ENCODE measurements around the gene HTT. TPM values are rescaled to one million over a fixed set of nuclear protein-coding genes. Genes with fewer than 3 reads are reported as not detected.

The HTT gene
- polyA plus RNA-seq, 3 donors, result 10.2 to 19.0 (median 12.2) TPM

- 93 to 96% (median 94%) methylated on average over 21 of the region's 21 CpGs for WGBS, 3 donors
- H3K27ac ChIP-seq (ENCODE audit: low read depth, low read length), result no peak overlapping the region
Observed at GRCh38 chr4:3247399-3248177, 173.1 kb downstream of the HTT start.

GRCh38 chr4:3248178-3248480 lies 173.6 kb downstream of the HTT start:
- 94 to 98% (median 97%) methylated on average over 14 of the region's 14 CpGs for WGBS, 3 donors
- no peak overlapping the region for H3K27ac ChIP-seq (ENCODE audit: low read depth, low read length)

DNA sequence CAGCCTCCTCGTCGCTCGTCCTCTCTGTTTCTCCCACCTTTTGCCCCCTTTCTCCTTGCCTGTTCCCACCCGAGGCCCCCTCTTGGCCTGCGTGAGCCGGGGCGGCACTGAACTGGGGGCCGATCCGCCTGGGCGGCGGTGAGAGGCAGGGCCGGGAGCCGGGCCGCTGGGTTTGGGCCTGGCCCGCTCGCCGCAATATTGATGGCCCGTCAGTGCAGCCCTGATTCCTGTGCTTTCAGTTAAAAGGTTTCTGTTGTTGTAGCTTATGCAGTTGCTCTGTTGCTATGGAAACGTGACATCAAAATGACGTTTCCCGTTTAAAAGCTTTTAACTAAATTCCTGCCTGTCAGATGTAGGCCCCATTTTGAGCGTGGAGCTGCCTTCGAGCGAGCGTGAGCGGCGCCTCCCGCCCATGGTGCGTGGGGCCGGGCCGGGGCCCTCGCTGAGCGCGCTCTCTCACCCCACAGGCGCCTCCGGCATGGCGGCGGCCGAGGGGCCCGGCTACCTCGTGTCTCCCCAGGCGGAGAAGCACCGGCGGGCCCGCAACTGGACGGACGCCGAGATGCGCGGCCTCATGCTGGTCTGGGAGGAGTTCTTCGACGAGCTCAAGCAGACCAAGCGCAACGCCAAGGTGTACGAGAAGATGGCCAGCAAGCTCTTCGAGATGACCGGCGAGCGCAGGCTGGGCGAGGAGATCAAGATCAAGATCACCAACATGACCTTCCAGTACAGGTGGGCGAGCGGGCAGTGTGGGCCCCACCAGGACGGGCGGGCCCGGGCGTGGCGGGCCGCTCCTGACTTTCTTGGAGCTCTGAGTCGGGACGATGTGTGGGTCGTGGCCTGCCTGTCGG lies 174.6 kb downstream of the HTT start, which contains the start of gene MSANTD1:
Gene MSANTD1 (plus strand): TSS at position 349 of the 851 bp plus-strand sequence. CDS start 64 bp downstream, at position 413.
- H3K27ac ChIP-seq (ENCODE audit: low read depth, low read length), result no peak within 1 kb of the TSS
- WGBS, 3 donors, result 82 to 91% (median 85%) methylated on average over 72 of the region's 72 CpGs

GRCh38 chr4:3249711-3250437 lies 175.4 kb downstream of the HTT start:
- 83 to 95% (median 91%) methylated on average over 19 to 20 of the region's 20 CpGs for WGBS, 3 donors

GRCh38 chr4:3250438-3250955 lies 176.0 kb downstream of the HTT start:
- no peak overlapping the region for H3K27ac ChIP-seq (ENCODE audit: low read depth, low read length)
- 79 to 91% (median 84%) methylated on average over 11 to 14 of the region's 14 CpGs for WGBS, 3 donors

More at GRCh38 chr4:3249711-3250437, 175.4 kb downstream of the HTT start:
- no peak overlapping the region for H3K27ac ChIP-seq (ENCODE audit: low read depth, low read length)

GRCh38 chr4:3250956-3251690 lies 176.6 kb downstream of the HTT start:
- H3K27ac ChIP-seq (ENCODE audit: low read depth, low read length), result no peak overlapping the region
- WGBS, 3 donors, result 82 to 96% (median 87%) methylated on average over 19 of the region's 19 CpGs

DNA sequence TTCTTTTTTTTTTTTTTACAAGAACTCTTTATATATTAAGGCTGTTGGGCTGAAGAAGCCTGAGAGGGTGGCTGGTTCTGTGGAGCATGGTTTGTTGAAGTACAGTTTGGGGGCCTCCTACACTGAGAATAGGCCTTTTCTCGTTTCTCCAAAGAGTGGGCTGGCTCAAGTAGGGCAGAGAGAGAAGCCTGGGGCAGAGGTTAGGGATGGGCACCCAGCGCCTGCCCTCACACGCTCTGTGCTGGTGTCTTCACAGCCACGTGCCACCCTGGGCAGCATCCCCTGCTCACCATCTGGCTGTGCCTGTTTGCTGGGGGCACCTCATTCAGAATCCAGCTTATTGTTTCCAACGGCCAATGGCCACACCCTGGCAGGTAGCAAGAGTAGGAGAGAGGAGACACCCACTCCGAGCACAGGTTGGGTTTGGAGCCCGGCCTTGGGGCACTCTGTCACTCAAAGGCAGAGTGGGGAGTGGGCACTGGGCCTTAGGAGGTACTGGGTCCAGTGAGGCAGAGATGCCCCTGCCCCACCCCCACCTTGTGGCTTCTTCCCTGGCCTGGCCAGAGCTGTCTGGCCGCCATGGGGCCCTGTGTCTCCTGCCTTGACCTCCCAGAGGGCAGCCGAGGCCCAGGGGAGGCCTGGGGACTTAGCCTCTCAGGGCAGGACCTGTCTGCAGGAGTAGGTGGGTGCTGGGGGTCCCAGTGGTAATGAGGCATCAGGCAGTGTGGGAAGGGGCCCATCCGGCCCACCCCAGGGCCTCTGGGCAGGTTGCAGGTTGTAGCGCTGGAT lies 177.4 kb downstream of the HTT start:
- H3K27ac ChIP-seq (ENCODE audit: low read depth, low read length), result no peak overlapping the region
- 93 to 94% (median 93%) methylated on average over 11 of the region's 11 CpGs for WGBS, 3 donors

- H3K27ac ChIP-seq (ENCODE audit: low read depth, low read length), result no peak overlapping the region
- WGBS, 3 donors, result 89 to 93% (median 90%) methylated on average over 3 of the region's 3 CpGs
Observed at GRCh38 chr4:3252480-3252828, 178.0 kb downstream of the HTT start.

- WGBS, 3 donors, result 83 to 91% (median 91%) methylated on average over 37 to 38 of the region's 38 CpGs
- no peak overlapping the region for H3K27ac ChIP-seq (ENCODE audit: low read depth, low read length)
Observed at GRCh38 chr4:3252831-3253641, 178.6 kb downstream of the HTT start.

DNA sequence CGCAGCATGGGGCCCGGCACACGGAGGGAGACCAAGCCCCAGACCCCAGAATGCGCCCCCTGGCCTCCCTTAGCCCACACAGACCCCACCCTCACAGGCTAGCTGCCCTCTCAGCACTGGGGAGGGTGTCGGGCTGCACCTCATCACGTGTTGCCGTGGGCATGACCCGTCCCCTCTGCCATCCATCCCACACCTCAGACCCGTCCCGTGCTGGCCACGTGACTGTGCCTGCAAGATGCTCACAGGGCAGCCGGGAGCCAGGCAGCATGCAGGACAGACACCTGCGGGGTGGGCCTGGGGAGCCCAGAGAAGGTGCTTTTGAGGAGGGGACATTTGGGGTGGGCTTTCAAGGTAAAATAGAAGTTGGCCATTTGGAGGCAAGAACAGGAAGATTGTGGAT lies 179.3 kb downstream of the HTT start:
- H3K27ac ChIP-seq (ENCODE audit: low read depth, low read length), result no peak overlapping the region
- 84 to 99% (median 91%) methylated on average over 13 of the region's 13 CpGs for WGBS, 3 donors

DNA sequence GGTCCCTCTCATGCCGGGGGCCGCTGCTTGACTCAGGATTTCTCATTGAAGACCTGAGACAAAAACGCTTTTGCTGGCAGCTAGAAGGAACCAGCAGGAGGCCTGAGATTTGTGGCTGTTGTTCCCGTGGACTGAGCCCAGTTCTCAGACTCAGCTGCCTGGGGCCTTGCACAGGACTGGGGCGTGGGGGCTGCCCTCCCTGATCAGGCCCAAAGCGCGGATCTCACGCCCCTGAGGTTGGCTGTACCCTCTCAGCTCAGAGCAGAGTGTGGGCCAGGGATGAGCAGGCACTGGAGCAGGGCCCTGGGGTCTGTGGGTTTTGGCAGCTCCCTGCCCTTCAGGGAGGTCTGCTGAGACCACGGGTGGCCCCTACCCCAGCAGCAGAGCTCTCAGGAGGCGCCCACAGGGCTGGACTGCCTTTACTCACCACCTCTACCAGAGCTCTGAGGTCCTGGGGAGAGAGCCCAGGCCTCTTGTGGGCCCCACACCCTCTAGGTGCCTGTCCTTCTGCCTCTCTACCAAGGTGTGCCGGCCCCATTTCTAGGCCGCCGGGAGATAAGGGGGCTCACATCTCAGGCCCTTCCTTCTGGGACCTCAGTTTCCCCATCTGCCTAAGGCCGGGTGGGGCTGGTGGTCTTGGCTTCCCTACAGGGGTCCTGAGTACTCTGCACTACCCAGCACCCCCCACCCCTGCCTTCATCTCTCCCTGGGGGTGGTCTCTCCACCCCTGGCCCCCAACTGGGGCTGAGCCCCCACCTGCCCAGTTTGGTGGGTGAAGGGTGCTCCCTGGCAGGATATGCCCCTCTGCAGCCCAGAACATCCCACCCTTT lies 180.0 kb downstream of the HTT start:
- H3K27ac ChIP-seq (ENCODE audit: low read depth, low read length), result no peak overlapping the region
- WGBS, 3 donors, result 91 to 93% (median 93%) methylated on average over 14 of the region's 14 CpGs

GRCh38 chr4:3255611-3256186 lies 181.2 kb downstream of the HTT start:
- no peak overlapping the region for H3K27ac ChIP-seq (ENCODE audit: low read depth, low read length)
- WGBS, 3 donors, result 93 to 97% (median 95%) methylated on average over 33 to 36 of the region's 36 CpGs

- WGBS, 3 donors, result 85 to 93% (median 87%) methylated on average over 21 of the region's 21 CpGs
- H3K27ac ChIP-seq (ENCODE audit: low read depth, low read length), result no peak overlapping the region
Observed at GRCh38 chr4:3256230-3257102, 182.0 kb downstream of the HTT start.

GRCh38 chr4:3257103-3257555 lies 182.6 kb downstream of the HTT start:
- 91 to 93% (median 92%) methylated on average over 9 of the region's 9 CpGs for WGBS, 3 donors
- no peak overlapping the region for H3K27ac ChIP-seq (ENCODE audit: low read depth, low read length)
